Gastrocnemius medialis (tissue), 4 donors: ENCODE measurements around the gene RREB1. TPM values are rescaled to one million over a fixed set of nuclear protein-coding genes. Genes with fewer than 3 reads are reported as not detected.

Source experiments
- ATAC-seq, 2 donors: fragments of 150-250 bp; one replicate each; pipeline ENCODE4 v1.9.1; 2016
- DNase-seq, 2 donors: peaks; one replicate each; pipeline ENCODE4 v3.0.0-alpha.2; 2019
- H3K27ac ChIP-seq, 4 donors: fragments of 200-600 bp; sonication (generic); 1 replicate in 1 of 4; 2 replicates in 3 of 4; pipeline ENCODE4 v1.5.1; 2016 to 2018; ENCODE audit warnings: mild to moderate bottlenecking in 2 of 4, moderate library complexity in 1 of 4
- H3K27me3 ChIP-seq, 3 donors: fragments of 200-600 bp; sonication (generic) in 2 of 3; 1 replicate in 1 of 3; 2 replicates in 2 of 3; pipeline versions ENCODE4 v1.5.1 to v1.6.0; 2016 to 2019; ENCODE audit warnings: mild to moderate bottlenecking in 1 of 3, moderate library complexity in 1 of 3
- H3K36me3 ChIP-seq, 2 donors: fragments of 200-600 bp; sonication (generic) in 1 of 2; one replicate each; pipeline ENCODE4 v1.5.1; 2017 to 2018
- H3K4me1 ChIP-seq, 2 donors: fragments of 200-600 bp; sonication (generic) in 1 of 2; one replicate each; pipeline ENCODE4 v1.5.1; 2016 to 2017; ENCODE audit warnings: mild to moderate bottlenecking in 2 of 2
- H3K4me3 ChIP-seq, 4 donors: fragments of 200-600 bp; sonication (generic) in 3 of 4; 1 replicate in 1 of 4; 2 replicates in 3 of 4; pipeline ENCODE4 v1.5.1; 2016 to 2019; ENCODE audit warnings: mild to moderate bottlenecking in 2 of 4
- H3K9me3 ChIP-seq, 3 donors: fragments of 200-600 bp; sonication (generic) in 2 of 3; 1 replicate in 1 of 3; 2 replicates in 2 of 3; pipeline ENCODE4 v1.5.1; 2016 to 2019
- CTCF ChIP-seq, 5 experiments: fragments of 450-650 bp in 3 of 5; fragments of 200-600 bp in 2 of 5; sonication (generic) in 2 of 5; IDR thresholded peaks in 4 of 5; conservative IDR thresholded peaks in 1 of 5; 1 replicate in 4 of 5; 2 replicates in 1 of 5; pipeline ENCODE4 v1.5.1; 2016 to 2019; ENCODE audit warnings: antibody characterized with exemption in 5 of 5, mild to moderate bottlenecking in 3 of 5, moderate library complexity in 3 of 5
- POLR2A ChIP-seq, 2 donors: fragments of 450-650 bp; IDR thresholded peaks; one replicate each; pipeline ENCODE4 v1.6.1; 2017; ENCODE audit warnings: antibody characterized with exemption in 2 of 2, mild to moderate bottlenecking in 2 of 2, moderate library complexity in 2 of 2
- in situ Hi-C, 4 donors: fragments of 200-750 bp; cut with MboI; loops; one replicate each; pipeline versions ENCODE4 v1.15.0 to v1.8.0; 2017; ENCODE audit warnings: low sequenced_read_pairs in 4 of 4
- intact Hi-C: fragments of 100-400 bp; cut with DNase I; formaldehyde crosslinking; loops from one replicate; pipeline ENCODE4 v1.15.1; 2023; ENCODE audit warnings: low total_unique reads
- total RNA-seq, 4 donors: library from RNA; depleted of rRNA; stranded (reverse); fragments of >200 nt; gene quantifications; one replicate each; pipeline versions ENCODE4 v1.1.0 to v1.2.3, GENCODE V29; 2016

Gene RREB1
- total RNA-seq, 4 donors from 2014 or later, result 18.0 to 41.3 (median 39.2) TPM

GRCh38 chr6:7201732-7202541, 94.2 kb downstream of the RREB1 start:
- Histone ChIP-seq H3K4me1 (peaks cover 11 to 13% of the 10 kb centered on the region in 2 donors), H3K36me3 (peaks cover 0 to 7% of the 10 kb centered on the region in 2 donors), H3K27me3 (no peaks in the 10 kb centered on the region), H3K9me3 (no peaks in the 10 kb centered on the region), H3K4me3 (no peak overlapping the region), H3K27ac (no peak overlapping the region)
- in situ Hi-C loops (loop anchor here in 1 of 4 donors (25.0 kb wide), 1 partner anchor 90 kb away; the partner anchor contains the start of gene RREB1), intact Hi-C loops (no loop called here)
- DNase-seq (peak in 1 of 2 donors; percentile 48), ATAC-seq (peak in 1 of 2 donors; percentile 48)
- TF ChIP-seq POLR2A (IDR thresholded peaks at IDR 0.05) (no peak), CTCF (IDR thresholded peaks at IDR 0.05 in 4 of 5, conservative IDR thresholded peaks at IDR 0.05 in 1 of 5) (no peak)

- TF ChIP-seq POLR2A (IDR thresholded peaks at IDR 0.05) (no peak), CTCF (IDR thresholded peaks at IDR 0.05 in 4 of 5, conservative IDR thresholded peaks at IDR 0.05 in 1 of 5) (no peak)
- H3K27me3 ChIP-seq, result no peaks in the 10 kb centered on the region
- H3K4me3 ChIP-seq, result no peak overlapping the region
- in situ Hi-C loops (loop anchor here in 1 of 4 donors (25.0 kb wide), 1 partner anchor 91 kb away; the partner anchor contains the start of gene RREB1), intact Hi-C loops (no loop called here)
- peaks cover 2 to 3% of the 10 kb centered on the region in 2 donors for H3K4me1 ChIP-seq
- H3K9me3 ChIP-seq, result no peaks in the 10 kb centered on the region
- no peak overlapping the region for H3K27ac ChIP-seq
- ATAC-seq (no peak), DNase-seq (no peak)
- H3K36me3 ChIP-seq, result peaks cover 0 to 7% of the 10 kb centered on the region in 2 donors
Observed at GRCh38 chr6:7202950-7203349, 95.2 kb downstream of the RREB1 start.

- TF ChIP-seq POLR2A (IDR thresholded peaks at IDR 0.05) (no peak), CTCF (IDR thresholded peaks at IDR 0.05 in 4 of 5, conservative IDR thresholded peaks at IDR 0.05 in 1 of 5) (no peak)
- Histone ChIP-seq H3K4me3 (no peak overlapping the region), H3K4me1 (no peaks in the 10 kb centered on the region), H3K36me3 (peaks cover 0 to 7% of the 10 kb centered on the region in 2 donors), H3K27ac (no peak overlapping the region), H3K27me3 (no peaks in the 10 kb centered on the region), H3K9me3 (no peaks in the 10 kb centered on the region)
- in situ Hi-C loops, result loop anchor here in 1 of 4 donors (25.0 kb wide), 1 partner anchor 92 kb away; the partner anchor contains the start of gene RREB1
- intact Hi-C loops, result no loop called here
- ATAC-seq, result no peak
- no peak for DNase-seq
Observed at GRCh38 chr6:7203939-7204338, 96.2 kb downstream of the RREB1 start.

GRCh38 chr6:7204726-7205125, 97.0 kb downstream of the RREB1 start:
- intact Hi-C loops, result no loop called here
- no peaks in the 10 kb centered on the region for H3K9me3 ChIP-seq

More at GRCh38 chr6:7204726-7205125, 97.0 kb downstream of the RREB1 start:
- no peak overlapping the region for H3K4me3 ChIP-seq
- H3K27ac ChIP-seq, result no peak overlapping the region
- no peaks in the 10 kb centered on the region for H3K4me1 ChIP-seq
- no peak for DNase-seq
- H3K36me3 ChIP-seq, result peaks cover 0 to 7% of the 10 kb centered on the region in 2 donors
- in situ Hi-C loops, result loop anchor here in 1 of 4 donors (25.0 kb wide), 1 partner anchor 92 kb away; the partner anchor contains the start of gene RREB1
- no peak for ATAC-seq
- TF ChIP-seq POLR2A (IDR thresholded peaks at IDR 0.05) (no peak), CTCF (IDR thresholded peaks at IDR 0.05 in 4 of 5, conservative IDR thresholded peaks at IDR 0.05 in 1 of 5) (no peak)
- no peaks in the 10 kb centered on the region for H3K27me3 ChIP-seq
